Activated gamma-delta T cell (primary cell): ENCODE measurements around the gene FNDC5.
"Not testable (repeated sequence)": the region's sequence is repeated elsewhere in the genome, so short reads cannot be mapped to it uniquely, and the experiment has no call there.

Source experiments
- DNase-seq: peaks from one replicate; lab custom pipeline; 2025; lab: John Stamatoyannopoulos, UW
- total RNA-seq, 2 donors: gene quantifications; one replicate each; lab custom pipeline; 2026; lab: John Stamatoyannopoulos, UW

FNDC5 gene
- 0.10 to 0.48 reads per million in 2 donors for total RNA-seq

DNA sequence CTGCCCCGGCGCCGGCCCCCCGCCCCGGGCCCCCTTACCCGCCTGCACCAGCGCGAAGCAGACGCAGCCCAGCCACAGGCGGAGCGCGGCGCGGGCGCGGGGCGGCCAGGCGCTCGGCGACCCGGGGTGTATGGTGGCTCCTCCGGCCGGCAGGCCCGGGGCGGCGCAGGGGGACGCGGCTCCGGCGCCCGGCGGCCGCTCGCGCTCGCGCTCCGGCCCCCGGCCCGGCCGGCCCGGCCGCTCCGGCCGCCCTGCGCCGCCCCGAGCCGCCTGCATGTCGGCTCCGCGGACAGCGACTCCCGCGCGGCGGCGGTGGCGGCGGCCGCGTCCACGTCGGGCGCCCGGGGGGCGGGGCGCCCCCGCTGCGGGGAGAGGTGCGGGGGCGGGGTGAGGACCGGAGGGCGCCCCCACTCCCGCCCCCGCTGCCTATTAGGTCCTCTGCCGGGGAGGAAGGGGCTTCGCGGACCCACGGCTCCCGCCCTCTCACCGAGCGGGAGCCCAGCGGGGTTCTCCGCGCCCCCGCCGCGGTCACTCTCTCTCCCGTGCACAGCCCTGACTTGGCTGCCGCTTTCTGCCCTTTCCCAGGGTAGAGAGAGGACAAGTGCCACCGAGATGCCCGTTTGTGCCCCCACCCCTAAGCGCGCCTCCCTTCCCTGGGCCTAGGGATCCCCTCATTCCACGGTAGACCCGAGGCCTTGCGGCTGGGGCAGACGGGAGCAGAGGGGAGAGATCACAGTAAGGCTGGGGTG, at the start of gene FNDC5:
Gene FNDC5, minus strand, starts transcription at position 298 of the 749 bp plus-strand sequence.
- DNase-seq = no peak

DNA sequence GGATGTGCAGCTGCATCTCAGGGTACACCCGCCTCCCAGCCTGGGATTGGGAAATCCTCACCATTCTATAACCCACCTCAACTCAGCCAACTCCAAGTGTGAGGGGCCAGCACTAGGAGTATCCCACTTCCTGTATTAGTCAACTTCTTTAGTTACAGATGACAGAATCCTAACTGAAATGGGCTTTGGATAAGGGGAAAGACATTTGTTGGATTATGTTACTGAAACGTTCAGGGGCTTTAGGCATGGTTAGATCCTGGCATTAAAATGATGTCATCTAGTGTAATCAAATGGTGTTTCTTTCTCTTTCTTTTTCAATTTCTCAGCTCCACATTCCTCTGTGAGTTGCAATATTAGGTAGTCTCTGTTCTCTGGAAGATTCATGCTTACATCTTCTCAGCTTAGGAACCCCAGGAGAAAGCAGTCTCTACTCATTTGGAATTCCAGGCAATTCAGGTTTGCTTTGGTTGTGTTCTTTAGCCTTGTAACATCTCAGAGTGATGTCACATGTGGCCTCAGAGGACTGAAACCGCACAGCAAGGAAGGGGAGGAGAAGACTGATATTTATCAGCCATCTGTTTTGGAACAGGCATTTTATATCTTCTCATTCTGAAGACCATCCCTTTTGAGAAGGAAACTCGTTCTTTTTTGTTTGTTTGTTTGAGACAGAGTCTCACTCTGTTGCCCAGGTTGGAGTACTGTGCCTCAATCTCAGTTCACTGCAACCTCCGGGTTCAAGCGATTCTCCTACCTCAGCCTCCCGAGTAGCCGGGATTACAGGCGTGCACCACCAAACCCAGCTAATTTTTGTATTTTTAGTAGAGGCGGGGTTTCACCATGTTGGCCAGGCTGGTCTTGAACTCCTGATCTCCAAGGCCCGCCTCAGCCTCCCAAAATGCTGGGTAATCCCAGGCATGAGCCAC, 49.4 kb upstream of the FNDC5 start:
- no peak for DNase-seq

DNA sequence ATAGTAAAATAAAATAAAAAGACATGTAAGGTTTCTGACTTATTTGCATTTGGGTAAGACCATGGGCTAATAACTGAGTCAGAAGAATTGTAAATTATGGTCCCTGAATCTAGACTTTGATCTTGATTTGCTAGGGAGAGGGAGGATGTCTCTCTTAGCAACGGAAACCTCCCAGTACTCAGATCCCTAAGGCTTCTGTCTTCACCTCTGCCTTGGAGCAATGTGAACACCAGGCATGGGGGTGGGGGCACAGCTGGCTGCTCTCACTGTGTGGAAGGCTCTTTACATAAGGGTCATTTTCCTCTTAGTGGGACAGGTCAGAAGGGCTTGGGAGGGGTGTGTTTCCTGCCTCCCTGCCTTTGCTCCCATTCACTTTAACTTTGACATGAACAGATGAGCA, 47.5 kb upstream of the FNDC5 start:
- no peak for DNase-seq

DNA sequence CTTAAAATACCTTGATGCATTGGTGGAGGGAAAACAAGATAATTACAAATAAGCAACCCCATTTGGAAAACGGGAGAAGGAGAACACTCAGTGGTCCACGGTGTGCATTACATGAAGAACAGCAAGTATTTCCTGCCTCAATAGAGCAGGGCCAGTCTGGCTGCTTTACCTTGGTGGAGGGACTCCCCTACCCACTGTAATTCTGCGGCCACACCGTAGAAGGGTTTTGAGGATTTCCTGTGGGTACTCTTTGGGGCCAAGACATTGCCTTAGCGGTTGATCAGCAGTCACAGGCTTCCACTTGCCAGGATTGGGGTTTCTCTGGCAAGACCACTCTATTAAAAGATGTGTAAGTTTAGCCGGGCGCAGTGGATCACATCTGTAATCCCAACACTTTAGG, 46.8 kb upstream of the FNDC5 start:
- DNase-seq = no peak

DNA sequence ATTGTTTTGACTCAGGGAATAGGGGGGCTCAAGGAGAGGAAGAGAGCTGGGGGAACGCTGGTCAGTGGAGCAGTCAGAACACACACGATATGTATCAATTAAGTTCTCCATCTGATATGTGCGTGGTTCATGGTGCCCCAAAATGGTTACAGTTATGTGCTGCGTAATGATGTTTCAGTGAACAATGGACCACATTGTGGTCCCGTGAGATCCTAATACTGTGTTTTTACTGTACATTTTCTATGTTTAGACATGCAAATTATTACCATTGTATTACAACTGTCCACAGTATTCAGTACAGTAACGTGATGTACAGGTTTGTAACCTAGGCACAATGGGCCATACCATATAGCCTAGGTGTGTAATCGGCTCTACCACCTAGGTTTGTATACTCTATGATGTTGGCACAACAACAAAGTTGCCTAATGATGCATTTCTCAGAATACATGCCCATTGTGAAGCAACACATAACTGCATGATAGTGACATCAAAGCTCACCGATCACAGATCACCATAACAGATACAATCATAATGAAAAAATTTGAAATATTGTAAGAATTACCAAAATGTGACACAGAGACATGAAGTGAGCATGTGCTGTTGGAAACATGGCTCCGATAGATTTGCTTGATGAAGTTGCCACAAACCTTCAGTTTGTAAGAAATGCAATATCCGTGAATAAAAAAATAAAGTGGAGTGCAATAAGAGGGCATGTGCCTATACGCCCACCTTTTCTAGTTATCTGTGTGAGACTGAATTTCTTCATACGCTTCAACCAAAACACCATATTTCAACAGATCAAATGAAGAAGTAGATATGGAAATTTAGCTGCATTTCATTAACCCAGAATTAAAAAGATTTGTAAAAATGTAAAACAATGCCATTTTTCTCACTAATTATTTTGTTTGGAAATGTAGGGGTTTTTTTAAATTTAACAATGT, 45.3 kb upstream of the FNDC5 start:
- no peak for DNase-seq

DNA sequence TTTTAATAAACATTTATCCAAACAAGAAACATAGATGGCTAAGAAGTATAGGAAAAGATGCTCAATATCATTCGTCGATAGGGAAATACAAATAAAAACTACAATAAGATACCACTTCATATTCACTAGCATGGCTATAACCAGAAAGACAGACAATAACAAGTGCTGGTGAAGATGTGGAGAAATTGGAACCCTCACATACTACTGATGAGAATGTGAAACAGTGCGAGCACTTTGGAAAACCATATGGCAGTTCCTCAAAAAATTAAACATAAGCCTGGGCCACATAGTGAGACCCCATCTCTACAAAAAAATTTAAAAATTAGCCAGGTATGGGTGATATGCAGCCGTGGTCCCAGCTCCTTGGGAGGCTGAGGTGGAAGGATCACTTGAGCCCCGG, 39.6 kb upstream of the FNDC5 start:
- DNase-seq = no peak

DNA sequence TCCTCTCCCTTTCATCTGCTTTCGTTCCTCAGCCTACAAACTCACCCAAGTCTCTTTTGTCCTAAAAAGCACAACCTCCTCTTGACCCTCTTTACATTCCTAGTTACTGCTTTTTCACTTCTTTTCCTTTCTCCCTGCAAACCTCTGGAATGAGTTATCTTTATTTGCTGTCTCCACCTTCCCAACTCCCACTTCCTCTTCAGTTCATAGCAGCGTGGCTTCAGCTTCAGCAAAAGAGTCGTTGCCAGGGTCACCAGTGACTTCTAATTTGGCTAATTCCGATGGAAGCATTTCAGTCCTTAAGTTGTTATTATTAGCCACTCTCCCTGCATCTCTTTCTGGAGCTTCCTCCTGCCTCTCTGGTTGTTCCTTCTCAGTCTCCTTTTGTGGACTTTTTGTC, 36.7 kb upstream of the FNDC5 start:
- no peak for DNase-seq

DNA sequence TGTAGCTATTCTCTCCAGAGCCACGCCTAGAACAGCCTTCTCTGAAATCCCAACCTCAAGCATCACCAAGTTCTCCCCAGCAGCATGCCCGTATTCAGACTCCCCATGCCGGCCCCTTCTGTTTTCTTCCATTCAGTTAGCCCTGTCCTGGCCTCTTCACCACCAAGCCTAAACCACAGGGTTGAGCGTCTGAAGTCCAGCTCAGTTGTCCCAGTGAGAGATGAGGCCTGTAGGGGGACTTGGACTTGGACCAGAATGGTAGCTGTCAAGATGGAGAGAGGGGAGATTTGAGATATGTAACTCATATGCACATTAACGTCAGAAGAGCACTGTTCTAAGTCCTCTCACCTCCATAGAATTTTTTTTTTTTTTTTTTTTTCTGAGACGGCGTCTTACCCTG, 35.9 kb upstream of the FNDC5 start:
- DNase-seq = no peak

DNA sequence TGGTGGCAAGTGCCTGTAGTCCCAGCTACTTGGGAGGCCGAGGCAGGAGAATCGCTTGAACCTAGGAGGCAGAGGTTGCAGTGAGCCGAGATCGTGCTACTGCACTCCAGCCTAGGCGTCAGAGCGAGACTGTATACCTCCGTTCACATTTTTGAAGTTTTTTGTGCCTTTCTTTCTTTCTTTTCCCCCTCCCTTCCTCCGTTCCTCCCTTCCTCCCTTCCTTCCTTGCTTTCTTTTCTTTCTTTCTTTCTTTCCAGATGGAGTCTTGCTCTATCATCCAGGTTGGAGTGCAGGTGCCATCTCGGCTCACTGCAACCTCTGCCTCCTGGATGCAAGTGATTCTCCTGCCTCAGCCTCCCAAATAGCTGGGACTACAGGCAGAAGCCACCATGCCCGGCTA, 34.9 kb upstream of the FNDC5 start:
- not testable (repeated sequence) for DNase-seq

DNA sequence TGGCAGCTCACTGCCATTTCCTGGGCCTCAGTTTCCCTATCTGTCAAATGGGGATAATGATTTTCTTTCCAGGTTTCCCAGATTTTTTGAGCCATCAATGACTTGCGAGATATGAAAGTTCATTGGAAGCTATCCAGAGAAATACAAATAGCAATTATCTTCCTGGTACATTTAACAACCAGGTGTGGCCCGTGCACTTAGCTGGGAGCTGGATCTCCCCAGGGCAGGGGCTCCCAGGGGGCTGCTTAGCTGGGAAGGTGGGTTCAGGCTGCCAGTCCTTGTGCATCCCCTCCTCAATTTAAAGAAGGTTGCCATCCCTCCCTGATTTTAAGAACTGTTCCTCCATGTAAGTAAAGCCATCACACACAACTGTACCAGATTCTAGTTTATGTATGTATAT, 34.1 kb upstream of the FNDC5 start:
- no peak for DNase-seq

DNA sequence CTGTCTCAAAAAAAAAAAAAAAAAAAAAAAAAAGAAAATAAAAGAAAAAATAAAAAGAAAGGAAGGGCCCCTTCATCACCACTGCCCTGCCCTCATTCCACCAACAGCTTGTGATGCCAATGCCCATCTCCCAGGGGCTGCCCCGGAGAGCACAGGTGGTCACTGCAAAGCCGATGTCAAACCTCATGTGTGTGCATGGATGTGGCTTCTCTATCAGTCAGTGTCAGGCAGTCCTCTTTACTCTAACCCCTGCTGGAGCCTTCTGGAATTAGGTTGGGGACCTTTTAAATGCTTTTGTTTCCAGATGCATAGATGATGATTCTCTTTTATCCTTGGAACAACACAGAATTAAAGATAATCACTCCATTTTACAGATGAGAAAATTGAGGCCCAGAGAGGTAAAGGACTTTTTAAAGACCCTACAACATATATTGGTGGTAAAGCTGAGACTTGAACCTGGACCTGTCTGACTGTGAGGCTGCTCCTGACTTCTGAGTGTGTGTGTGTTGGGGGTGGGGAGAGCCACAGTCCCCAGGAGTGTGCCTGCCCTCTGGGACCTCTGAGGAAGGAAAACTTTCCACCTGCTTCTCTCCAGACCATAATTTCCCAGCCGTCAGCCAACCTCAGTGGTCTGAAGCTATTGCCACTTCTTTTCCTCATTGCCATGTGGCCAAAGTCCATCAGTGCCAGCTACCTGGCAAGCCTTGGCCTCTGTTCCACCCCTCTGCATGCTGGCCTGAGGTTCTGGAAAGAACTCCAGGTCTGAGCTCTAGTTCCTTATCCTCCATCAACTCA, 33.5 kb upstream of the FNDC5 start:
- DNase-seq = no peak

DNA sequence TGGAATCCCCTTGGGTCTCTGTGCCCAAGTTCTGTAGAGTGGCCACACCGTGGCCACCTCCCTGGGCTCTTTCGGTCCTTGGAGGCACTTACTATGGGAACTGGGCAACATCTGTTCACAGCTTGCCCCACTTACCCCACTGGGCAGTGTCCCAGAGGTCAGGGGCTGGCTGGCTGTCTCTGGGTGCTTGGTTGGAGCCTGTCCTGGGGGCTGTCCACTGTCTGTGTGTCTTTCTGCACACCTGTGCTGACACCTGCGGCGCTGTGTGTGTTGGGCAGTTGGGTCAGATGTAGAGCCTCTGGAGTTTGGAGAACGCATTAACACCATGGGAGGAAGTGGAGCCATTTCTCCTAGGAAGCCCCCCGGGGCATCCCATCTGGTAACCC, 31.8 kb upstream of the FNDC5 start:
- DNase-seq = no peak

DNA sequence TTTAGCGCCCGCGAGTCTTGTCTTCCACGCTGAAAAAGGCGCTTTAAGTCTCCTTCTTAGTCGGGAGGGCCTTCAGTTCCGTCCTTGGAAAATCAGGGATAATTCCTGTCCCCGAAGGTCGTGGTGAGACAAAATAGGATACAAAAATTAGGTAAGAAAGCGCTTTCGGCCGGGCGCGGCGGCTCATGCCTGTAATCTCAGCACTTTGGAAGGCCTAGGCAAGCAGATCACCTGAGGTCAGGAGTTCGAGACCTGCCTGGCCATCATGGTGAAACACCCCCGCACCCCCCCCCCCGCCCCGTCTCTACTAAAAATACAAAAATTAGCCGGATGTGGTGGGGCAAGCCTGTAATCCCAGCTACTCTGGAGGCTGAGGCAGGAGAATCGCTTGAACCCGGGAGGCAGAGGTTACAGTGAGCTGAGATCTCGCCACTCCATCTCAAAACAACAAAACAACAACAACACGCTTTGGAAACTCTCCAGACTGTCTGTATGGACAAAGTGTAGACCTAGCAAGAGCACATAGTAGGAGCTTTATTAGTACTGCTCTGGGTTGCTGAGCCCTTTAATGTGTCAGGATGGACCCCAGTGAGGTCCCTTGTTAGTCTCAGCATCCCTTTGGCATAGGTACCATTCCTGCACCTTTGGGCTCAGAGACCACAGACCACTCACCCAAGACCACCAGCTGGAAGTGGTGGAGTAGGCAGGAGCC, 31.3 kb upstream of the FNDC5 start:
- no peak for DNase-seq

DNA sequence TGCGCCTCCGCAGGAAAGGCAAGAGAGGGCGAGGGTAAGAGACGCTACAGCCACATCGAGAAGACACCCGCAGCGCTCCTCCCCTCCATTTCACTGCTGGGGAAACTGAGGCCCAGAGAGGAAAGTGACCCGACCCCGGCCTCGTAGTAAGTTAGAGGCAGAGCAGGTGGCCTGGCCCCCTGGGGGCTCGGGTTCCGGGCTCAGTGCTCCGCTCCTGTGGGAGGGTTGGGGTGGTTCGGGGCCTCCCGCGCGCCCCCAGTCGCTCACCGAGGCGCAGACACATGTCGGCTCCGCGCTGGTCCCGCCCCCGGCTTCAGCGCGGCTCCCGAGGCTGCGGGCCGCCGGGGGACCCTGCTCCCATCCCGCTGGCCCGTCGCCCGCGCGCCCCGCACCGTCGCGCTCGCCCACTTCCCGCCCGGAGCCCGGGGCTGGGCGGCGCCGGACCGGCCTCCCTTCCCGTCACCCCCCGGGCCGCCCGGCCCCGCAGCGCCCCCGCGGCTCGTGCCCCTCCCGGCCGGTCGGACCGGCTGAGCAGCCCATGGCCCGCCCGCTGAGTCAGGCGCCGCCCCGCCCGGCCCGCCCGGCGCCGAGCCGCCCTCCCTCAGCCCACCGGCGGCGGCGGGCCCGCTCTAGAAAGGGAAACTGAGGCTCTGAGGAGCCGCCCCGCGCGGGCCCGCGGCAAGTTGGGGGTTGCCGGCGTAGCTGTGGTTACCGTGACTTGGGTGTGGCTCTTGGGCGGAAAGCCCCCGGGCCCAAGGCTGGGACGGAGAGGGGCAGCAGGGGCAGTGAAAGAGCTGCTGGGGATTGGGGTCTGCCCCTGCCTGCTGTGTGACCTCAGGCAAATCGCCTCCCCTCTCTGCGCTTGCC, 30.5 kb upstream of the FNDC5 start, which contains the start of gene TMEM54:
Gene TMEM54, minus strand, starts transcription at position 434 of the 867 bp plus-strand sequence. Its CDS starts 151 bp downstream, at position 283.
- no peak for DNase-seq

DNA sequence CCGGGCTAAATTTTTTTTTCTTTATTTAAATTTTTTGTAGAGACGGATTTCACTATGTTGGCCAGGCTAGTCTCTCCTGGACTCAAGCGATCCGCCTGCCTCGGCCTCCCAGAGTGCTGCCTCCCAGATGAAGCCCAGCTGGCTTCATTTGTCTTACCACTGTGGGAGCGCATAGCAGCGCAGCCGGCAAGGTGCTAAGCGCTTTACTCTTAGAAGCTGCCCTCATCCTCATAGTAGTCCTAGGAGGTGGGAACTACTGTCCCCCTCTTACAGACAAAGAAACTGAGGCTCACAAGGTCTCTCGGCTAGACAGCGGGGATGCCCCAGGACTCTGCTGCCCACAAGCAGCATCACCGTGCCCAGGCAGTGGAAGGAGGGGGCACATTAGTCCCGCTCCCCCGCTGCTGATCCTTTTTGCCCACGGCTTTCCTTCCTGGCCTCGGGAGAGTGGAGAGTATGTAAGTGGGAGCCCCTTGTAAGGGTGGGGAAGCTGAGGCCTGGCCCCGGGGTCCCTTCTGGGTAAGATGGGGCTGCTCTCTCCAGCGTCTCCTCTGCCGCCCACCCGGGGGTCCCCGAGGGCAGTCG, 29.8 kb upstream of the FNDC5 start:
- DNase-seq = no peak

DNA sequence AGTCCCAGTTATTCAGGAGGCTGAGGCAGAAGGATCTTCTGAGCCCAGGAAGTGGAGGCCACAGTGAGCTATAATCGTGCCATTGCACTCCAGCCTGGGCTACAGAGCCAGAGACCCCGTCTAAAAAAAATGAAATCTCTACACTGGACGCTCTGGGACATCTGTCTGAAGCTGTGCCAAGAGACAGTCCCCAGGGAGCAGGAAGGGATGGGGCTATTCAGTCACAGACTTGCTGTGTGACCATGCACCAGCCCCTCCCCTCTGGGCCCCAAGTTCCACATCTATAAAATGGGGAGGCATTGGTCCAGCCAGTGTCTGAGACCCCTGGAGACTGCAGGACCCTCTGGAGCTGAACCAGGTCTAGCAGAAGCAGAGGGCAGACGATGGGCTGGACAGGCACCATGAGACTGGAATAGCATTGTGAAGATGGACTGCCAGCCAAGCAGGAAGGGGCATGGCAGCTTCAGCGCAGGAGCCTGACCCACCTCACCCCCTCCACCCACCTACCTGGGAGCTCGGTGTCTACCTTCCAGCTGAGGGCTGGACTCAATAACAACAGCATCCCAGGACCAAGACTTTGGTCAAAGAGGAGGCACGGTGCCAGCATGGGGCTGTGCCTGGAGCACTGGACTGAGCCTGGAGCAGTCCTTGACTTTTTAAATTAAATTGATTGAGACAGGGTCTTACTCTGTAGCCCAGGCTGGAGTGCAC, 29.0 kb upstream of the FNDC5 start:
- no peak for DNase-seq

DNA sequence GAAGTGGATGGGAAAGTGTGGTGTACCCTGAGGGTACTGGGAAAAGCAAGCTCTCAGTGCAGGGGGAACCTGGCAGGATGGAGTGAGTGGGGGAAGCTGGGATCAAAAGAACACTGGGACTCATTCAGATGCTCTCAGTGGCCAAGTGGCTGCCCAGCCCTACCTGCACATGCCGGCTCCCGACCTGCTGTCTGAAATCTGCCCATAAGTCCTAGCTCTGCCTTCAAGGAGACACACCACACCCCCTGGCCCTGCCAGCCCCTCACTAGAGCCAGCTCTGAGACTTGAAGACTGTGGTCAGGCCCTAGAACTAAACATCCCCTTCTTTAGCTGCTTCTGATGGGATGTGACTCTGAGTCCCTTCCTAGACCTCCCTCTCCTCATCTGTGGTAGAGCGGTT, 28.2 kb upstream of the FNDC5 start:
- DNase-seq = no peak

DNA sequence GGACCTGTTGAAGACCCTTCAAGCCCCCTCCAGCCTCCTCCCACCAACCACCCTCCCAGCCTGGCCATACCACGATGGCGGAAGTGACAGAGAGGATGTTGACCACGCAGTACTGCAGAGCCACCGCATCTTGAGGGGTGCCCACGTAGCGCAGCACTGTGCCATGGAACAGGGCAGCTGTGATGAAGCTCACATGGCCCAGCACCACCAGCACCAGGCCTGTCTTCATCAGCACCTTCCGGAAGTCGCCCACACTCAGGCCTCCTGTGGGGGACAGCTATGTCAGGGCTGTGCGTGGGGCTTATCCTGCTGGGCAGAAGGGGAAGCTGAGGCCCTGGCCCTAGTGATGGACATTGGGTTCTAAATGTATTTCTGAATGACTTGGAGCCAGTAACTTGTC, 27.3 kb upstream of the FNDC5 start:
- no peak for DNase-seq
